Stimulated activated CD4-positive, alpha-beta T cell treated with anti-CD3 and anti-CD28 coated beads, Interleukin-2, amount 100 ng/mL, for 48 hours (primary cell): Measurements from ENCODE around the gene GEMIN2.
"Not testable (repeated sequence)": the region's sequence is repeated elsewhere in the genome, so short reads cannot be mapped to it uniquely, and the experiment has no call there.

ENCODE experiments used
- DNase-seq, 2 donors: peaks; one replicate each; pipeline ENCODE4 v3.0.0-alpha.2; 2020

The GEMIN2 gene

DNA sequence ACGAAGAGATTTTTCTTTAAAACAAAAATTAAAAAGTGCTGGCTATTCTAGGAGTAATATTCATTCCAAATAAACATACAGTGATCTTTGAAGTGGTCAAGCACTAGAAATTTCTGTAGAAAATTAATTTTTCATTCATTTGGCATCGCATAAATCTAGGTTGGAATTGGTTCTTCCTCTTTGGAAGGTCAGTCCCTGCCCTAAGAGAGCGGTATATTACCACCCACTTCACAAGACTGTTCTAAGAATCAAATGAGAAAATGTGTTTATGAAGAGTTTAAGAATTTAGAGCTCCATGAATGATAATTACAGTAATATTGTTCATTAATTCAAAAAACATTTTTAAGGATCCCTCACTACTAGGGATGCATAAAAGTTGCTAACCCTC is 444 bp upstream of the GEMIN2 start:
- no peak for DNase-seq

DNA sequence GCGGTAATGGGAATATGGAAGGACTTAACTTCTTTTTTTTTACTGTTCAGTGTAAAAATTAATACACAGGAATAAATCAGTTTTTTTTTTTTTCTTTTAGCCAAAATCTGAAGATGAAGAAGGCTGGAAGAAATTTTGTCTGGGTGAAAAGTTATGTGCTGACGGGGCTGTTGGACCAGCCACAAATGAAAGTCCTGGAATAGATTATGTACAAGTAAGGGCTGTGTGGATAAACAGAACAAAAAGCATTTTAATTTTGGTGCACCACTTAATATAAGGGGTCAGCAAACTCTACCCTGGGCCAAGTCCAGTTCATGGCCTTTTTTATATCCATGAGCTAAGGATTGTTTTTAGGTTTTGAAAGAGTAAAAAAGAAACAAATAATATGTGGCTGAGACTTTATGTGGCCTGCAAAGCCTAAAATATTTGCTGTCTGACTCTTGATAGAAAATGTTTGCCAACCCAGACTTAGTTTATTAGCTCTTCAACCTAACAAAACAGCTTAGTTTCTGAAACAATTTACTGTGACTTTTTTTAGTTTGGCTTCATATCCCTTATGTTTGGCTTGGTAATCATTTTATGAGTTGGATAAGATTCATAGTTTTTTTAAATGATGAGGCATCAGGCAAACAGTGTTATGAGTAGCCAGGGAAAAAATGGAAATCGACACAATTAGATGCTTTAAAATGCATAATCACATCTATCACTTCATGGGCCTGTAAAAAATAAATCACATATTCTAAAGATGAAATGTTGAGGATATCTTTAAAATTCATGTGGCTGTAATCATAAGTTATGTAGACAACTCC is 8.4 kb downstream of the GEMIN2 start:
- DNase-seq: no peak

DNA sequence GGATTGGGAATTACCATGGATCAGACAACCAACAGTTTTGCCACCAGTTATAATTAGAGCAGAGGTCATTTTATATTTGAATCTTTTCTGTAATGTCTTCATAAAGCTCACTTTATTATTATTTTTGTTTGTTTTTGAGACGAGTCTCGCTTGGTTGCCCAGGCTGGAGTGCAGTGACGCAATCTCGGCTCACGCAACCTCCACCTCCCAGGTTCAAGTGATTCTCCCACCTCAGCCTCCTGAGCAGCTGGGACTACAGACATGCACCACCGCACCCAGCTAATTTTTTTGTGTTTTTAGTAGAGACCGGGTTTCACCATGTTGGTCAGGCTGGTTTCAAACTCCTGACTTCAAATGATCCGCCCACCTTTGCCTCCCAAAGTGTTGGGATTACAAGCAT is 23.7 kb downstream of the GEMIN2 start:
- DNase-seq: not testable (repeated sequence)

DNA sequence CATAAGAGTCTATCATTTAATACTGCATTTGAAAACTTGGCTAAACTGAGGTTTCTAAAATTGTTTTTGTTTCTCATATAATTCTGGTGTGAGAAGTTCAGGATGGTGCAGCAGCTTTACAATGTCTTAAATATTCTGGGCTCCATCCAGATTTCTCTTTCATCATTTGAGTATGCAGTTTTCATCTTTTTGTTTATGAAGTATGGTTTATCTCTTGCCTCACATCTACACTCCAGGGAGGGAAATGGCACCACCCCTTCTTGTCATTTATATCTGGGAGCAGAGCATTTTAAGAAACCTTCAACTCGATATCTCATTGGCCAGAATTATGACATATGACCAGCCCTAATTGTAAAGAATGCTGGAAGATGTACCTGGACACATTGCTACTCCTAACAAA is 24.3 kb downstream of the GEMIN2 start:
- DNase-seq: no peak

DNA sequence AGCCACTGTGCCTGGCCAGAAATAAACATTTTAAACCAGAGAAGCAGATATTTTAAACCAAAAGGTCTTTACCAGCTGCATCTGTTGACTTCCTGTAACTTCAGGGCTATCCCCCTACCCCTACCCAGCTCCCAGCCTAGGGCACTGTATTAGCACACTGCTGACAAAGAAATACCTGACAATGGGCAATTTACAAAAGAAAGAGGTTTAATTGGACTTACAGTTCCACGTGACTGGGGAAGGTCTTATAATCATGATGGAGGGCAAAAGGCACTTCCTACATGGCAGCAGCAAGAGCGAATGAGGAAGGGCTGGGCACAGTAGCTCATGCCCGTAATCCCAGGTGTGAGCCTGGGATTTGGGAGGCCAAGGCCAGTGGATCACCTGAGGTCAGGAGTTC is 26.0 kb downstream of the GEMIN2 start:
- no peak for DNase-seq

DNA sequence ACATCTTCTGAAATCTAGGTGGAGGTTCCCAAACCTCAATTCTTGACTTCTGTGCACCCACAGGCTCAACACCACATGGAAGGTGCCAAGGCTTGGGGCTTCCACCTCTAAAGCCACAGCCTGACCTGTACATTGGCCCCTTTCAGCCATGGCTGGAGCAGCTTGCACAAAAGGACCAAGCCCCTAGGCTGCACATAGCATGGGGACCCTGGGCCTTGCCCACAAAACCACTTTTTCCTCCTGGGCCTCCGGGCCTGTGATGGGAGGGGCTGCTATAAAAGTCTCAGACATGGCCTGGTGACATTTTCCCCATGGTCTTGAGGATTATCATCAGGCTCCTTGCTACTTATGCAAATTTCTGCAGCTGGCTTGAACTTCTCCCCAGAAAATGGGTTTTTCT is 27.5 kb downstream of the GEMIN2 start:
- DNase-seq: not testable (repeated sequence)

DNA sequence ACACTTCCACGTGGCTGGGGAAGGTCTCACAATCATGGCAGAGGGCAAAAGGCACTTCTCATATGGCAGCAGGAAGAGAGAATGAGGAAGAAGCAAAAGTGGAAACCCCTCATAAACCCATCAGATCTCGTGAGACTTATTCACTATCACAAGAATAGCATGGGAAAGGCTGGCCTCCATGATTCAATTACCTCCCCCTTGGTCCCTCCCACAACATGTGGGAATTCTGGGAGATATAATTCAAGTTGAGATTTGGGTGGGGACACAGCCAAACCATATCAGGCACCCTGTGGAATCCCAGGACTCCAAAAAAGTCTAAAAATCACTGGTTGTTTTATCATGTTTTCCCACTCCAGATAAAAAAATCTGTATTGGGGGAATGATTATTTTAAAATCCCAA is 29.1 kb downstream of the GEMIN2 start:
- not testable (repeated sequence) for DNase-seq

DNA sequence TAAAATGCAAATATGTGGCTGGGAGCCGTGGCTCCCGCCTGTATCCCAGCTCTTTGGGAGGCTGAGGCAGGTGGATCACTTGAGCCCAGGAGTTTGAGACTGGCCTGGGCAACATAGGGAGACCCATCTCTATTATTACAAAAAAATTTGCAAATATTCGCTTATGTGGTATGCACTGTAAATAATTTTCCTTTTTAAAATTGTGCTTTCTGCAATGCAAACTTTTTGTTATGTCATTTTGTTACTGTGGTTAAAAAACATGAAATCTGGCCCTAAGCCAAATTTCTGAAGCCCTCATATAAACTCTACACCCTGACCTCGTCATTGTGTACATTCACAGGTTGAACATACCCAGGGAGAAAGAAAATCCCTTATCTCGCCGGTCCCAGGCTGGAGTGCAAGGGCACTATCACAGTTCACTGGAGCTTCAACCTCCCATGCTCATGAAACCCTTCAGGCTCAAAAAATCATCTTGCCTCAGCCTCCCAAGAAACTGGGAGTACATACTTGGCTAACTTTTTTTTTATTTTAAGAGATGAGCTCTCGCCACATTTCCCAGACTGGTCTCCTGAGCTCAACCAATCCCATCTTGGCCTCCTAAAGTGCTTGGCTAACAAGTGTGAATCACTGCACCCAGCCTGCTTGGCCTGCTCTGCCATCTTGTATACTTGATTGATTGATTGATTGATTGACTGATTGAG is 31.3 kb downstream of the GEMIN2 start:
- no peak for DNase-seq

DNA sequence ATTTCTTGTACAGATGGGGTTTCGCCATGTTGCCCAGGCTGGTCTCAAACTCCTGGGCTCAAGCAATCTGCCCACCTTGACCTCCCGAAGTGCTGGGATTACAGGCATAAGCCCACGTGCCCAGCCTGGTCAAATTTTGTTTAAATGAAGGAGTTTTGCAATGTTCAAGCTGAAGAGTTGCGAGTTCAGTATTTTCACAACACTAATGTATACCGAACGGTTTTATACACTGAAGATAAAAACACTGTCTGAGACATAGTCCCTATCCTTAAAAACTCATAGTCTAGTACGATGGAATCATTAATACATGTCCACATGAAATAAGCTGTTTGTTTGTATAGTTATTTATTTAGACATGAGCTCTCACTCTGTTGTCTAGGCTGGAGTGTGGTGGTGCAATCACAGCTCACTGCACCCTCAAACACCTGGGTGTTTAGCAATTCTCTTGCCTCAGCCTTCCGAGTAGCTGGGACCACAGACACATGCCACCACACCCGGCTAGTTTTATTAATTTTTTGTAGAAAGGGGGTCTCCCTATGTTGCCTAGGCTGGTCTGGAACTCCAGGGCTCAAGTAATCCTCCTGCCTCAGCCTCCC is 40.6 kb downstream of the GEMIN2 start:
- DNase-seq: no peak

DNA sequence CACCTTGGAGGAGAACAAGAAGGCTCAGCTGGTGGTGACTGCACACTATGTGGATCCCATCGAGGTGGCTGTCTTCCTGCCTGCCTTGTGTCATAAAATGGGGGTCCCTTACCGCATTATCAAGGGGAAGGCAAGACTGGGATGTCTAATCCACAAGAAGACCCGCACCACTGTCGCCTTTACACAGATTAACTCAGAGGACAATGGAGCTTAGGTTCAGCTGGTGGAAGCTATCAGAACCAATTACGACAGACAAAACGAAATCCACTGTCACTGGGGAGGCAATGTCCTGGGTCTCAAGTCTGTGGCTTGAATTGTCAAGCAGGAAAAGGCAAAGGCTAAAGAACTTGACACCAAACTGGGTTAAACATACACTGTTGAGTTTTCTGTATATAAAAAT is 43.4 kb downstream of the GEMIN2 start:
- no peak for DNase-seq

DNA sequence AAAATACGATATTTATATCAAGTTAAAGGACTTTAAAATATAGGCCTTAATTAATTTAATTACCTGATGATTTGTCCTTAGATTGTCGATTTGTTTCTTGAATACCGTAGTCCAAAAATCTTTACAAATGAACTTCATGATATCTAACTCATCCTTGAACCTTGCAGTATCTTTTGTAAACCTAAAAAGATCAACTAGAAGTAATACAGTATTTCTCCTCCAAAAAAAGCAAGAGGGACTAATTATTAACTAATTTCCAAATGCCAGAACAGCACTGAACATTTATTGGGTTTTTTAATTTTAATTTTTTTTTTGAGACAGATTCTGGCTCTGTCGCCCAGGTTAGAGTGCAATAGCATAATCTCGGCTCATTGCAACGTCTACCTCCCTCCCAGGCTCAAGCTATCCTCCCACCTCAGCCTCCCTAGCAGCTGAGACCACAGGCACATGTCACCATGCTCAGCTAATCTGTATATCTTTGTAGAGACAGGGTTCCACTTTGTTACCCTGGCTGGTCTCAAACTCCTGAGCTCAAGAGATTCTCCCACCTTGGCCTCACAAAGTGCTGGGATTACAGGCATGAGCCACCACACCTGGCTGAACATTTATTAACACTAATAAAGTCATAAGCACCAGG is 44.2 kb downstream of the GEMIN2 start:
- DNase-seq: no peak

DNA sequence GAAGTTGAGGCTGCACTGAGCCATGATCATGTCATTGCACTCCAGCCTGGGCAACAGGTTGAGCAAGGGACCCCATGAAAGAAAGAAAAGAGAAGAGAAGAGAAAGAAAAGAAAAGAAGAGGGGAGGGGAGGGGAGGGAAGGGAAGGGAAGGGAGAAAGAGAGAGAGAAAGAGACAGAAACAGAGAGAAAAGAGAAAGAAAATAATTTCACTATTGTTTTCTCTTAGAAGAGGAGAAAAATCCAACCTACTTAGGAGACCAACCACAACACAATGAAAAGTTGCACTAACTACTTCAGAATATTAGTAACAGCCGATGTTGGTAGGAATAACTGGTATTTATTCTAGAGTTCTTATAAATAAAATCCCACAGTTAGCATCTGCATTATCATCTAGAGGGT is 46.4 kb downstream of the GEMIN2 start:
- DNase-seq: no peak

DNA sequence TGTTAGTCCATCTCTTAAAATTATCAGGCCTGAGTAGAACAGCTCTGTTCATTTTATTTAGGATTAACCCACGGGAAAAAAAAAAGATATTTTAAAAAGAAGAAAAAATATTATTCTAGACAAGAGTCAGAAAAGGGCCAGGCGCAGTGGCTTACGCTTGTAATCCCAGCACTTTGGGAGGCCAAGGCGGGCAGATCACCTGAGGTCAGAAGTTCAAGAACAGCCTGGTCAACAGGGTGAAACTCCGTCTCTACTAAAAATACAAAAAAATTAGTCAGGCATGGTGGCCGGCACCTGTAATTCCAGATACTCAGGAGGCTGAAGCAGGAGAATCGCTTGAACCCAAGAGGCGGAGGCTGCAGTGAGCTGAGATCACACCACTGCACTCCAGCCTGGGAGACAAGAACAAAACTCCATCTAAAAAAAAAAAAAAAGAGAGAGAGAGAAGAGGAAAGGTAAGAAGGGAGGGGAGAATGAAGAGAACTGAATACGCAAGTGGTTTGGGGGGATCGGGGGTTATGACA is 53.7 kb downstream of the GEMIN2 start:
- not testable (repeated sequence) for DNase-seq

DNA sequence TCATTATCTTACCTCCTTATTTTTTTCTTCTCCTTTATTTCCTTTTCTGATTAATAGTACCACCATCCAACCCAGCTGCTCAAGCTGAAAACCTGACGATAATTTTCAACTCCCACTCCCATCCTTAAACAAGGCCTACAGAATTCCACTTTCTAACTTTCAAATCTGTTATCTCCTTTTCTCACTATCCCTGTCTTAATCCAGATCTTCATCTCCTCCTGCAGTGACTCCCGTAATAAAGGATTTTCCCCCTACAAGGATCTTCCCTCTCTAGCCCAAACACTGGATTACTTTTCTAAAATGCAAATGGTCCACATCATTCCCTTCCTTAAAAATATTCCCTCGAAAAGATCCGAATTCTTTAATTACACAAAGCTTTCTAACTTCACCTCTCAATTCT is 54.5 kb downstream of the GEMIN2 start:
- no peak for DNase-seq

DNA sequence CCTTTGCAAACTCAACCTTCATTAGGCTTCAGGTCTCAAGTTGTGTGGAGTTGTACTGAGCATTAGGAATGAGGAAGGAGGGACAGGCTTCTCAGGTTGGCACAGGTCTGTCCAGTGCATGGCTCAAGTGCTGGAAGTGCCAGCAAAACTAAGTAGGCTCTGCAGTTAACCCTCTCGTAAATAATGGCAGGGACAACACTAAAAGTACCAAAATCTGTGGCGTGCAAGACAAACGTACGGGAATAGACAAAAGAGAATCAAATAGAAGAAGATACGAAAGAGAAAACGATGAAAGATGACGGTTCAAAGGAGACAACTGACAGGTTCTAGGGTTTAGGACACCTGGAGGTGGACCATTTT is 55.4 kb downstream of the GEMIN2 start:
- no peak for DNase-seq

DNA sequence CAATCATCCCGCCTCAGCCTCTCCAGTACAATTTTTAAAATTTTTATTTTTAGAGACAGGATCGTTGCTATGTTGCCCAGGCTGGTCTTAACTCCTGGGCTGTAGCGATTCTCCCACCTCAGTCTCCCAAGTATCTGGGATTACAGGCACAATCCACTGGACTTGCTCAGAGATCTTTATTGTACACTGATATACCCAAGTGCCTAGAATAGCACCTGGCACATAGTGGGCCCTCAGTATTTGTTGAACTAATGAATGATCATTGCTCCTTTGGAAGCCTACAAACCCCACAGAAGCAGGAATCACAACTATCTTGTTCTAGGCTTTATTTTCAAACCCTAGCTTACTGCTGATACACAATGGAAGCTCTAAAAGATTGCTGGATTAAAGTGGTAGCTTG is 59.1 kb downstream of the GEMIN2 start:
- no peak for DNase-seq

DNA sequence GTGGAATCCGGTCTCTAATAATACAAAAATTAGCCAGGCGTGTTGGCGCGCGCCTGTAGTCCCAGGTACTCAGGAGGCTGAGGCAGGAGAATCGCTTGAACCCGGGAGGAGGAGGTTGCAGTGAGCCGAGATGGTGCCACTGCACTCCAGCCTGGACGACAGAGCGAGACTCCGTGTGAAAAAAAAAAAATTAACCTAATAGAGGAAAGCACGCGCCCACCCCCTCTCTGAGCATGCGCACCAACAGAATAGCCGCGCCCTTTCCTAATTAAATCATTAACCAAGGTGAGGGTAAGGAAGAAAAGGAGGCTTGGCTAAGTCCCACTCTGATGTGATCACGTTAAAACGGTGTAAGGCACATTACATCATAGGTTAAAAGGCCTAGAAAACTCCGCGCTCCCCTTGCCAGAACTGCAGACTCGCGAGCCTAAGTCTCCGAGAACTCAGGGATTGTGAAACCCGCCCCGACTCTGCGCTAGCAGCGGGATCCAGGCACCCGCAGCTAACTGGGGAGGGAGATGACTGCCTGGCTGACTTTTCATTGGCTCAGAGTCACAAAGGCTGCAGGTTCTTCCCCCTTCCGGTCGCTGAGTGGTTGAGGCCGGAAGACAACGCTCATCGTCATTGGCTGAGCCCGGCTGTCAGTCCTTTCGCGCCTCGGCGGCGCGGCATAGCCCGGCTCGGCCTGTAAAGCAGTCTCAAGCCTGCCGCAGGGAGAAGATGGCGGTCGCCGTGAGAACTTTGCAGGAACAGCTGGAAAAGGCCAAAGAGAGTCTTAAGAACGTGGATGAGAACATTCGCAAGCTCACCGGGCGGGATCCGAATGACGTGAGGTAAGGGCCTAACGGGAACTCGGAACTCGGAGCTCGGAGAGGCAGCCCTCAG is 60.7 kb downstream of the GEMIN2 start, which contains the start of gene PNN:
Gene PNN, plus strand, starts transcription at position 695 of the 885 bp plus-strand sequence. Its CDS starts 26 bp downstream, at position 721.
- peak; percentile 89 to 91 for DNase-seq

DNA sequence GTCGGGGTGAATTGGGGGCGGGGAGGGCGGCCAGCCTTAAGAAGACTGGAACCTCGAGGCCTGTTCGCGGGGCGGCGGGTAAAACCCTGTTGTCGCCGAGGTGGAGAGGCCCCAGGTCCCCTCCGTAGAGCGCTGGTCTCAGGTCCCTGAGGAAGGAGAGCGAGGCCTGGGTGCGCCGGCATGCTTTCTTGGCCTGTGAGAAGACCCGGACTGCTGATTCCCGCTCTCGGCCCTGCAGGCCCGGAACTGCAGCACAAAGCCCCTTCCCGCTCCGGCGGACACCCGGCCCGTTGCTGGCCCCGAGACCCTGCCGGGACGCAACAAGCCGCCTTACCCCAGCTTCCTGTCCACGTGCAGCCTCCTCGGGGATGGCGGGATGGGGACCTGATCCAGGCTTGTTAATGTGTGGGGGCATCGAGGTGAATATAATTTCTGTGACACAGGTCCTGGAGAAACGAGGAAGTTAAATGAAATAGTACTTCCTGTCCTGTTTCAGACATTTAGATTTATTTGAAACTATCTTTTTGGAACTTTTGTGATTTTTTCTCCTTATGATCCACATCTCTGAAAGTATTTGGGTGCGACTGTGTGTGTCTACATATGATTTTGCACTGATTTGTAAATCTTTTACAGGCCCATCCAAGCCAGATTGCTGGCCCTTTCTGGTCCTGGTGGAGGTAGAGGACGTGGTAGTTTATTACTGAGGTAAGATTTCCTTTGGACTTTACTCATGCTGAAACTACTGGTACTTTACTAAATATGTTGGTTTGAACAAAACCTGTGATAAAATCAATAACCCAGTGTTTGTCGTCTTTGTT is 61.5 kb downstream of the GEMIN2 start:
- peak; percentile 20 to 30 for DNase-seq

DNA sequence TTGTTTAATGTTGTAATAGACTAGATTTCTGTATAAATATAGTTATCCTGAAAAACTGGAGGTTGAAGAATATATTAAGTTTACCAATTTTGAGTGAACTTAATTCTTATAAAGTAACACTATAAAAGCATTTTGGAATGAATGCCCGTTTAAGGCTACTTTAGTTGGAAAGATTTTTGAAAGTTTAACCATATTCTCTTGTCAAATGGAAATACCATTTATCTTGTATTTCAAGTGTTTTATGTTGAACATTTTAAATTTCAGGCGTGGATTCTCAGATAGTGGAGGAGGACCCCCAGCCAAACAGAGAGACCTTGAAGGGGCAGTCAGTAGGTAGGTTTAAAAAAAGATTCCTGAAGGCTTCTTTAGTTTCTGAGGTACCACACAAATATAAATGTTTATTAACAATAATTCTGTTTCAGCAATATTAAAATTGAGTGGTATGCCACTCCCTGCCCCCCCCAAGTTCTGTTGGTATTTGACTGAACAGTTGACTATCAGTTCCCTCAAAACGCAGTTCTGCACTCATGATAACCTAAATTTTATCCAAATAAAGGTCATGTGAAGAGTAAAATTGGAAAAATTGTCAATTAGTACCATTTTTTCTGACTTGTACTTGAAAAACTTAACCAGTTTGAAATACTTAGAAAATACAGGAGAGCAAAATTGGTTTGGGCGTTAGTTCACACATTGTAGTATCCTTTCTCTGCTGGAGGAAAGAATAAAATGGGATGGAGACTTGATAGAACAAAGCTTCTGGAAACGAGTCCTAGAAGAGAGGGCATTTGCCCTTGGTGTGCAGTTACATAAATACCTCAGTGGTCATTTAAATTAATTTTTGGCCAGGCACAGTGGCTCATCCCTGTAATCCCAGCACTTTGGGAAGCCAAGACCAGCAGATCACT is 62.4 kb downstream of the GEMIN2 start:
- DNase-seq: no peak

DNA sequence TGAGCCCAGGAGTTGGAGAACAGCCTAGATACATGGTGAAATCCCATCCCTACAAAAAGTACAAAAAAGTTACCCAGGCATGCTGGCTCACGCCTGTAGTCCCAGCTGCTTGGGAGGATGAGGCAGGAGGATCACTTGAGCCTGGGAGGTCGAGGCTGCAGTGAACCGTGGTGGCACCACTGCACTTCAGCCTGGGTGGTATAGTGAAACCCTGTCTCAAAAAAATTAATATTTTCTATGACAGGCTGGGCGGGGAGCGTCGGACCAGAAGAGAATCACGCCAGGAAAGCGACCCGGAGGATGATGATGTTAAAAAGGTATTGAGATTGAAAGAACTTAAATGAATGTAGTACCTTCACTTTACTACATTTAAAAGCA is 63.0 kb downstream of the GEMIN2 start:
- no peak for DNase-seq
